ENCODE data around the gene EML2. TPM values are rescaled to one million over a fixed set of nuclear protein-coding genes. Genes with fewer than 3 reads are reported as not detected.

Gene EML2
- total RNA-seq, 2 donors from 2014 or later = 96.2 to 106 TPM

GRCh38 chr19:45657520-45658167 is 18.4 kb upstream of the EML2 start:
- H3K9me3 ChIP-seq = no peaks in the 10 kb centered on the region
- no peaks in the 10 kb centered on the region for H3K27me3 ChIP-seq
- no peaks in the 10 kb centered on the region for H3K36me3 ChIP-seq
- no peak for DNase-seq
- no peak overlapping the region for H3K4me3 ChIP-seq
- no peak overlapping the region for H3K9ac ChIP-seq (ENCODE audit: low read depth in 2 of 2, low read length in 2 of 2)
- H3K27ac ChIP-seq = no peak overlapping the region
- TF ChIP-seq CTCF (IDR thresholded peaks at IDR 0.05) = no peak
- intact Hi-C loops (cut with DNase I) = no loop called here
- no peaks in the 10 kb centered on the region for H3K4me1 ChIP-seq

- H3K9ac ChIP-seq (ENCODE audit: low read depth in 2 of 2, low read length in 2 of 2) = no peak overlapping the region
- H3K27ac ChIP-seq = no peak overlapping the region
- no peak for DNase-seq
- H3K36me3 ChIP-seq = no peaks in the 10 kb centered on the region
- no peak overlapping the region for H3K4me3 ChIP-seq
- H3K9me3 ChIP-seq = no peaks in the 10 kb centered on the region
- no peaks in the 10 kb centered on the region for H3K4me1 ChIP-seq
- TF ChIP-seq CTCF (IDR thresholded peaks at IDR 0.05) = no peak
- intact Hi-C loops (cut with DNase I) = no loop called here
- no peaks in the 10 kb centered on the region for H3K27me3 ChIP-seq
Measured at GRCh38 chr19:45655073-45655472, 15.9 kb upstream of the EML2 start.

- Histone ChIP-seq H3K9me3 (no peaks in the 10 kb centered on the region), H3K4me1 (no peaks in the 10 kb centered on the region), H3K36me3 (no peaks in the 10 kb centered on the region), H3K9ac (ENCODE audit: low read depth in 2 of 2, low read length in 2 of 2) (no peak overlapping the region), H3K27me3 (no peaks in the 10 kb centered on the region), H3K27ac (no peak overlapping the region), H3K4me3 (no peak overlapping the region)
- no peak for TF ChIP-seq CTCF (IDR thresholded peaks at IDR 0.05)
- DNase-seq = no peak
- intact Hi-C loops (cut with DNase I) = no loop called here
Measured at GRCh38 chr19:45653634-45654033, 14.4 kb upstream of the EML2 start.

GRCh38 chr19:45650722-45651121 is 11.5 kb upstream of the EML2 start:
- Histone ChIP-seq H3K4me1 (no peaks in the 10 kb centered on the region), H3K9me3 (no peaks in the 10 kb centered on the region), H3K4me3 (no peak overlapping the region), H3K9ac (ENCODE audit: low read depth in 2 of 2, low read length in 2 of 2) (no peak overlapping the region), H3K36me3 (no peaks in the 10 kb centered on the region), H3K27me3 (no peaks in the 10 kb centered on the region), H3K27ac (no peak overlapping the region)
- intact Hi-C loops (cut with DNase I) = no loop called here
- TF ChIP-seq CTCF (IDR thresholded peaks at IDR 0.05) = no peak
- DNase-seq = no peak

- Histone ChIP-seq H3K4me3 (no peak overlapping the region), H3K9me3 (no peaks in the 10 kb centered on the region), H3K27me3 (peaks cover 18% of the 10 kb centered on the region), H3K27ac (no peak overlapping the region), H3K36me3 (no peaks in the 10 kb centered on the region), H3K4me1 (peaks cover 7% of the 10 kb centered on the region), H3K9ac (ENCODE audit: low read depth in 2 of 2, low read length in 2 of 2) (no peak overlapping the region)
- intact Hi-C loops (cut with DNase I) = loop anchor here (10.0 kb wide), 1 partner anchor 122 kb away; no protein-coding TSS in a partner anchor
- no peak for TF ChIP-seq CTCF (IDR thresholded peaks at IDR 0.05)
- no peak for DNase-seq
Measured at GRCh38 chr19:45646345-45646698, 7.1 kb upstream of the EML2 start.

Measured in colonic mucosa (tissue), 4 donors.